Subcutaneous abdominal adipose tissue (tissue), 5 donors: Measurements from ENCODE around the gene SGCB.
"Not testable (repeated sequence)": the region's sequence is repeated elsewhere in the genome, so short reads cannot be mapped to it uniquely, and the experiment has no call there.

Source experiments
- H3K27ac ChIP-seq: one replicate; pipeline ENCODE4 v1.7.0; 2013; ENCODE audit warnings: low read depth, mild to moderate bottlenecking, inconsistent platforms, low read length, moderate library complexity
- H3K27me3 ChIP-seq, 5 donors: one replicate each; pipeline ENCODE4 v1.7.0; 2013; ENCODE audit warnings: low read length in 5 of 5, inconsistent platforms in 1 of 5; ENCODE audit not compliant: control insufficient read depth in 5 of 5, insufficient read depth in 4 of 5
- H3K36me3 ChIP-seq, 5 donors: one replicate each; pipeline ENCODE4 v1.7.0; 2013; ENCODE audit warnings: low read length in 5 of 5; ENCODE audit not compliant: control insufficient read depth in 5 of 5, insufficient read depth in 5 of 5
- H3K4me1 ChIP-seq, 5 donors: one replicate each; pipeline ENCODE4 v1.7.0; 2013; ENCODE audit warnings: low read length in 5 of 5, mild to moderate bottlenecking in 3 of 5, moderate library complexity in 1 of 5; ENCODE audit not compliant: control insufficient read depth in 5 of 5, insufficient read depth in 5 of 5
- H3K4me3 ChIP-seq, 5 donors: one replicate each; pipeline ENCODE4 v1.7.0; 2013; ENCODE audit warnings: low read length in 5 of 5, low read depth in 1 of 5
- H3K9ac ChIP-seq, 5 donors: one replicate each; pipeline ENCODE4 v1.7.0; 2013; ENCODE audit warnings: low read length in 5 of 5, mild to moderate bottlenecking in 4 of 5, moderate library complexity in 3 of 5
- H3K9me3 ChIP-seq, 5 donors: one replicate each; pipeline ENCODE4 v1.7.0; 2013; ENCODE audit warnings: low read length in 5 of 5; ENCODE audit not compliant: control insufficient read depth in 5 of 5
- donor health status: healthy.
- donor health status: healthy.
- donor health status: healthy.
- donor health status: healthy.
- donor health status: healthy.

The SGCB gene

GRCh38 chr4:52038103-52038912, at the start of gene SGCB:
SGCB (minus strand) TSS chr4:52038299; CDS start chr4:52038259, 40 bp downstream.
- Histone ChIP-seq H3K36me3 (peaks cover 0 to 2% (median 0%) of the 10 kb centered on the region in 5 donors), H3K27ac (no peak within 1 kb of the TSS), H3K27me3 (no peaks in the 10 kb centered on the region), H3K4me1 (peaks cover 0 to 29% (median 27%) of the 10 kb centered on the region in 5 donors), H3K9ac (peak within 1 kb of the TSS in 4 of 5 donors; percentile 55 to 75 (median 65)), H3K9me3 (no peaks in the 10 kb centered on the region), H3K4me3 (peak within 1 kb of the TSS; percentile 76 to 88 (median 80))

GRCh38 chr4:52086425-52086824, 48.3 kb upstream of the SGCB start:
- H3K9me3 ChIP-seq, H3K36me3 ChIP-seq, H3K4me3 ChIP-seq, H3K27me3 ChIP-seq, H3K27ac ChIP-seq, H3K4me1 ChIP-seq, H3K9ac ChIP-seq: not testable (repeated sequence)

GRCh38 chr4:52081216-52081615, 43.1 kb upstream of the SGCB start:
- no peaks in the 10 kb centered on the region for H3K9me3 ChIP-seq
- H3K4me1 ChIP-seq, result peaks cover 0 to 6% (median 5%) of the 10 kb centered on the region in 5 donors
- no peak overlapping the region for H3K9ac ChIP-seq
- H3K4me3 ChIP-seq, result no peak overlapping the region
- H3K36me3 ChIP-seq, result peaks cover 0 to 6% (median 0%) of the 10 kb centered on the region in 5 donors
- H3K27ac ChIP-seq, result no peak overlapping the region
- peaks cover 0 to 3% (median 2%) of the 10 kb centered on the region in 5 donors for H3K27me3 ChIP-seq

GRCh38 chr4:52079659-52080058, 41.6 kb upstream of the SGCB start:
- no peak overlapping the region for H3K27ac ChIP-seq
- no peaks in the 10 kb centered on the region for H3K9me3 ChIP-seq
- H3K9ac ChIP-seq, result no peak overlapping the region
- no peak overlapping the region for H3K4me3 ChIP-seq
- peaks cover 0 to 6% (median 5%) of the 10 kb centered on the region in 5 donors for H3K4me1 ChIP-seq
- H3K36me3 ChIP-seq, result peaks cover 0 to 6% (median 0%) of the 10 kb centered on the region in 5 donors
- H3K27me3 ChIP-seq, result peaks cover 2 to 5% (median 3%) of the 10 kb centered on the region in 5 donors

GRCh38 chr4:52076731-52077130, 38.6 kb upstream of the SGCB start:
- peak overlapping the region in 3 of 5 donors; percentile 3 to 34 (median 13) for H3K4me3 ChIP-seq
- H3K27me3 ChIP-seq, result peaks cover 2 to 8% (median 3%) of the 10 kb centered on the region in 5 donors
- H3K9ac ChIP-seq, result no peak overlapping the region

GRCh38 chr4:52071791-52072546, 33.9 kb upstream of the SGCB start:
- peaks cover 2 to 8% (median 3%) of the 10 kb centered on the region in 5 donors for H3K27me3 ChIP-seq
- H3K4me3 ChIP-seq, result no peak overlapping the region
- H3K9me3 ChIP-seq, result no peaks in the 10 kb centered on the region
- H3K27ac ChIP-seq, result no peak overlapping the region
- no peak overlapping the region for H3K9ac ChIP-seq
- H3K4me1 ChIP-seq, result peaks cover 0 to 9% (median 5%) of the 10 kb centered on the region in 5 donors
- peaks cover 0 to 5% (median 0%) of the 10 kb centered on the region in 5 donors for H3K36me3 ChIP-seq

More at GRCh38 chr4:52076731-52077130, 38.6 kb upstream of the SGCB start:
- Histone ChIP-seq H3K9me3 (no peaks in the 10 kb centered on the region), H3K4me1 (peaks cover 0 to 9% (median 5%) of the 10 kb centered on the region in 5 donors), H3K36me3 (peaks cover 0 to 8% (median 0%) of the 10 kb centered on the region in 5 donors), H3K27ac (no peak overlapping the region)

- Histone ChIP-seq H3K4me1 (peaks cover 0 to 4% (median 0%) of the 10 kb centered on the region in 5 donors), H3K4me3 (no peak overlapping the region), H3K9ac (no peak overlapping the region), H3K27me3 (peaks cover 0 to 3% (median 0%) of the 10 kb centered on the region in 5 donors), H3K36me3 (peaks cover 0 to 5% (median 0%) of the 10 kb centered on the region in 5 donors), H3K27ac (no peak overlapping the region), H3K9me3 (no peaks in the 10 kb centered on the region)
Measured at GRCh38 chr4:52069571-52069970, 31.5 kb upstream of the SGCB start.

GRCh38 chr4:52059372-52059771, 21.3 kb upstream of the SGCB start:
- H3K9ac ChIP-seq, result no peak overlapping the region
- no peak overlapping the region for H3K4me3 ChIP-seq
- no peaks in the 10 kb centered on the region for H3K27me3 ChIP-seq
- H3K36me3 ChIP-seq, result no peaks in the 10 kb centered on the region
- no peaks in the 10 kb centered on the region for H3K9me3 ChIP-seq
- H3K4me1 ChIP-seq, result peaks cover 0 to 16% (median 13%) of the 10 kb centered on the region in 5 donors
- peak overlapping the region; percentile 1 for H3K27ac ChIP-seq

GRCh38 chr4:52058275-52058674, 20.2 kb upstream of the SGCB start:
- Histone ChIP-seq H3K9me3 (no peaks in the 10 kb centered on the region), H3K4me3 (no peak overlapping the region), H3K4me1 (peaks cover 0 to 16% (median 13%) of the 10 kb centered on the region in 5 donors), H3K27ac (no peak overlapping the region), H3K9ac (no peak overlapping the region), H3K27me3 (no peaks in the 10 kb centered on the region), H3K36me3 (no peaks in the 10 kb centered on the region)

- Histone ChIP-seq H3K27ac (no peak overlapping the region), H3K27me3 (no peaks in the 10 kb centered on the region), H3K4me3 (no peak overlapping the region), H3K9ac (no peak overlapping the region), H3K9me3 (no peaks in the 10 kb centered on the region), H3K36me3 (no peaks in the 10 kb centered on the region), H3K4me1 (peaks cover 0 to 22% (median 18%) of the 10 kb centered on the region in 5 donors)
Measured at GRCh38 chr4:52057196-52057595, 19.1 kb upstream of the SGCB start.
